Activated CD8-positive, alpha-beta memory T cell treated with anti-CD3 and anti-CD28 coated beads for 4 hours (primary cell): Measurements from ENCODE around the gene KRTAP9-3.
"Not testable (repeated sequence)": the region's sequence is repeated elsewhere in the genome, so short reads cannot be mapped to it uniquely, and the experiment has no call there.

Source experiments
- DNase-seq, 2 donors: peaks; one replicate each; pipeline ENCODE4 v3.0.0-alpha.2; 2020; ENCODE audit warnings: low read depth in 2 of 2

KRTAP9-3 gene

DNA sequence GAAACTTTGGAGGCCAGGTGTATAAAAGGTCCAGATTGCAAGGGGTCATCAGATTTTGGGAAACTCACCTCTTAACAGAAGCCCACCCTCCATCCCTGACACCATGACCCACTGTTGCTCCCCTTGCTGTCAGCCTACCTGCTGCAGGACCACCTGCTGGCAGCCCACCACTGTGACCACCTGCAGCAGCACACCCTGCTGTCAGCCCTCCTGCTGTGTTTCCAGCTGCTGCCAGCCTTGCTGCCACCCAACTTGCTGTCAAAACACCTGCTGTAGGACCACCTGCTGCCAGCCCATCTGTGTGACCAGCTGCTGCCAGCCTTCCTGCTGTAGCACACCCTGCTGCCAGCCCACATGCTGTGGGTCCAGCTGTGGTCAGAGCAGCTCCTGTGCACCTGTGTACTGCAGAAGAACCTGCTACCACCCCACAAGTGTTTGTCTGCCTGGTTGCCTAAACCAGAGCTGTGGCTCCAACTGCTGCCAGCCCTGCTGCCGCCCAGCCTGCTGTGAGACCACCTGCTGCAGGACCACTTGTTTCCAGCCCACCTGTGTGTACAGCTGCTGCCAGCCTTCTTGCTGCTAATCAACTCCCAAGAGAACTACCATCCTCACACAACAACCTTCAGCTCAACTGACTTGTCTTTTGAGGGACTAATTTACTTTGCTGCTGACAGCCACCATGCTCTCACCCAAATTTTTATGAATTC is at the start of gene KRTAP9-3:
KRTAP9-3 (plus strand) TSS at position 51 of the 707 bp plus-strand sequence; CDS start at position 104, 53 bp downstream.
- DNase-seq = not testable (repeated sequence)

- no peak for DNase-seq
Measured at GRCh38 chr17:41184480-41184961, 47.7 kb upstream of the KRTAP9-3 start, which contains the start of gene KRTAP4-1. Gene KRTAP4-1 (minus strand): TSS chr17:41184911. CDS start chr17:41184854, 57 bp downstream.

- no peak for DNase-seq
Measured at GRCh38 chr17:41185001-41185400, 47.2 kb upstream of the KRTAP9-3 start.

- DNase-seq = no peak
Measured at GRCh38 chr17:41186872-41187271, 45.4 kb upstream of the KRTAP9-3 start.

DNA sequence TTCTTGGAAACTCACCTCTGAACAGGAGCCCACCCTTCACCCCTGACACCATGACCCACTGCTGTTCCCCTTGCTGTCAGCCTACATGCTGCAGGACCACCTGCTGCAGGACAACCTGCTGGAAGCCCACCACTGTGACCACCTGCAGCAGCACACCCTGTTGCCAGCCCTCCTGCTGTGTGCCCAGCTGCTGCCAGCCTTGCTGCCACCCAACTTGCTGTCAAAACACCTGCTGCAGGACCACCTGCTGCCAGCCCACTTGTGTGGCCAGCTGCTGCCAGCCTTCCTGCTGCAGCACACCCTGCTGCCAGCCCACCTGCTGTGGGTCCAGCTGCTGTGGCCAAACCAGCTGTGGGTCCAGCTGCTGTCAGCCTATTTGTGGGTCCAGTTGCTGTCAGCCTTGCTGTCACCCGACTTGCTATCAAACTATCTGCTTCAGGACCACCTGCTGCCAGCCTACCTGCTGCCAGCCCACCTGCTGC is 42.4 kb upstream of the KRTAP9-3 start, which contains the start of gene KRTAP9-1:
KRTAP9-1 (plus strand) TSS at position 51 of the 482 bp plus-strand sequence; CDS start at position 51, 0 bp downstream.
- DNase-seq = not testable (repeated sequence)

DNA sequence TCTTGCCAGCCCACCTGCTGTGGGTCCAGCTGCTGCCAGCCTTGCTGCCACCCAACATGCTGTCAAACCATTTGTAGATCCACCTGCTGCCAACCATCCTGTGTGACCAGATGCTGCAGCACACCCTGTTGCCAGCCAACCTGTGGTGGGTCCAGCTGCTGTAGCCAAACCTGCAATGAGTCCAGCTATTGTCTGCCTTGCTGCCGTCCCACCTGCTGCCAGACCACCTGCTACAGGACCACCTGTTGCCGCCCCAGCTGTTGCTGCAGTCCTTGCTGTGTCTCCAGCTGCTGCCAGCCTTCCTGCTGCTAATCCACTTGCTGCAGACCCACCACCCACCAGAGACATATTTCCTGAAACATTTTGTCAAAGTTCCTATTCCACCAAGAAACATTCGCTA is 41.9 kb upstream of the KRTAP9-3 start:
- DNase-seq = no peak

GRCh38 chr17:41196068-41196467 is 36.2 kb upstream of the KRTAP9-3 start:
- DNase-seq = no peak

- DNase-seq = no peak
Measured at GRCh38 chr17:41199421-41200078, 32.7 kb upstream of the KRTAP9-3 start.

DNA sequence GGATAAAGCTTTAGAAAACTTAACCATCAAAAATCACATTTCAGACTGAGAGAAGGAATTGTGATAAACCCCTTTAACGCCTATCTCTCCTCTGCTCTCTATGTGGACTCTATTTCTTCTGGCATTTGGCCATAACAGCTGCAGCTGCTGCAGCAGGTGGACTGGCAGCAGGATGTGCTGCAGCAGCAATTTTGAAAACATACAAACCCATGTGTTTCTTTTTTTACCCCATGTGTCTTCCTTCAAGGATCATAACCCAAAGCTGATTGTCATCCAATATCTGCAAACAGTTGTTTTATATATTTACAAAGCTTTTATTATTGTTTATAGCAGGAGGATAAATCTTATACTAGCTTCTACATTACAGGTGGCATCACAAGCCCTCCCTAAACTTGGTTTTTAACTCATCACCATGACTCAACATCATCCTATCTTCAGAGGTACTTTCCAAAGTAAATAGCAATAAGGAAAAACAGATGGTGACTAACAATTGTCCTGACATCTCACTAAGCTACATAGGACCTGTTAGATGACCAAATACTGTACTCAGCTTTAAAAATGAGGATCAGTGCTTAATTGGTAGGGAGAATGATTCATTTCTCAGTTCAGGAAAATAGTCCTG is 20.3 kb upstream of the KRTAP9-3 start:
- DNase-seq = no peak

GRCh38 chr17:41212524-41213169 is 19.6 kb upstream of the KRTAP9-3 start:
- DNase-seq = no peak

GRCh38 chr17:41215681-41216080 is 16.6 kb upstream of the KRTAP9-3 start:
- DNase-seq = no peak

- DNase-seq = no peak
Measured at GRCh38 chr17:41223821-41224220, 8.4 kb upstream of the KRTAP9-3 start.

- DNase-seq = no peak
Measured at GRCh38 chr17:41226051-41226450, 6.2 kb upstream of the KRTAP9-3 start.

GRCh38 chr17:41226598-41227095 is 5.6 kb upstream of the KRTAP9-3 start, which contains the start of gene KRTAP9-2:
Gene KRTAP9-2 (plus strand): TSS chr17:41226648. CDS start chr17:41226655, 7 bp downstream.
- DNase-seq = not testable (repeated sequence)

GRCh38 chr17:41230094-41230493 is 2.2 kb upstream of the KRTAP9-3 start:
- DNase-seq = no peak

GRCh38 chr17:41231731-41232130 is 518 bp upstream of the KRTAP9-3 start:
- no peak for DNase-seq

DNA sequence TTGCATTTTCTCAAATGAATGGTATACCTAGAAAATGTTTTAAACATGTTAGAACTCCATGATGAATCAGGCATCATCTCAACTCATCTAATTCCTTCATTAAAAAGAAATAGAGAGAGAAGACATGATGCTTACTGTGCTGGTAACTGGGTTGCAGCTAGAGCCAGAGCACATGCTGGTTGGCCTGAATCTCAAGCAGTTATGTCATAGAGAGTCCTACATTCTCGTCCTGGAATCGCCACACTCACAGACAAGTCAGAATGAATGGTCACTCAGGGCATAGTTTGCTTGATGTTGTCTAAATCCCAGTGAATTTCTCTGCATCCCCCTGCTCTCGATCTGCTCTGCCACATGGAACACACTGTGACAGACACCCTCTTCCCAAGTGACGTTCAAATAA is 4.9 kb downstream of the KRTAP9-3 start:
- not testable (repeated sequence) for DNase-seq

GRCh38 chr17:41237949-41238437 is 5.7 kb downstream of the KRTAP9-3 start, which contains the start of gene KRTAP9-8:
Gene KRTAP9-8 (plus strand): TSS chr17:41237999. CDS start chr17:41238052, 53 bp downstream.
- not testable (repeated sequence) for DNase-seq

- not testable (repeated sequence) for DNase-seq
Measured at GRCh38 chr17:41246995-41247787, 14.9 kb downstream of the KRTAP9-3 start.

GRCh38 chr17:41249637-41250240 is 17.5 kb downstream of the KRTAP9-3 start, which contains the start of gene KRTAP9-4:
Gene KRTAP9-4 (plus strand): TSS chr17:41249687. CDS start chr17:41249721, 34 bp downstream.
- DNase-seq = not testable (repeated sequence)
